T-helper 1 cell treated with Interleukin-12 subunit alpha and Interleukin-12 subunit beta and Interleukin-4 antibody, amounts not matched to agents 30 μg/mL and 1 μg/mL, for 36 hours (primary cell): ENCODE data around the gene ADCY2.

Experiments used
- H3K27ac Mint-ChIP-seq: one replicate; pipeline ENCODE4 v1.8.0; 2021; ENCODE audit warnings: mild to moderate bottlenecking, mixed read lengths
- H3K27me3 Mint-ChIP-seq: one replicate; pipeline ENCODE4 v1.8.0; 2021; ENCODE audit warnings: low read depth, mixed read lengths
- H3K36me3 Mint-ChIP-seq: one replicate; pipeline ENCODE4 v1.8.0; 2021; ENCODE audit warnings: low read depth, mixed read lengths
- H3K4me1 Mint-ChIP-seq: one replicate; pipeline ENCODE4 v1.8.0; 2021; ENCODE audit warnings: low read depth, mixed read lengths
- H3K4me3 Mint-ChIP-seq: one replicate; pipeline ENCODE4 v1.8.0; 2021; ENCODE audit warnings: mild to moderate bottlenecking, moderate library complexity, mixed read lengths
- H3K9me3 Mint-ChIP-seq: one replicate; pipeline ENCODE4 v1.8.0; 2021; ENCODE audit warnings: mixed read lengths

ADCY2 gene

DNA sequence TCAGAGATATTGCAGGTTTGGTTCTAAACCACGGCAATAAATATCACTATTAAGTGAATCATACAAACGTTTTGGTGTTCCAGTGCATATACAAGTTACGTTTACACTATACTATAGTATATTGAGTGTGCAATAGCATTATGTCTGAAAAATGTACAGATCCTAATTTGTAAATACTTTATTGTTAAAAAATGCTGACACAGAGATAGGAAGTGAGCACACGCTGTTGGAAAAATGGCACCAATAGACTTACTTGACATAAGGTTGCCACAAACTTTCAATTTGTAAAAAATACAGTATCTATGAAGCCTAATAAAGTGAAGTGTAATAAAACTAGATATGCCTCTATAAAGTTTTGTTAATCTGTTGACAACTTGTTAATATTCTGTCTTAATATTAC is 439.0 kb downstream of the ADCY2 start:
- Mint-ChIP-seq H3K4me1 (no peaks in the 10 kb centered on the region), H3K27me3 (peaks cover 5% of the 10 kb centered on the region), H3K36me3 (no peaks in the 10 kb centered on the region), H3K9me3 (no peaks in the 10 kb centered on the region), H3K4me3 (no peak overlapping the region), H3K27ac (no peak overlapping the region)

DNA sequence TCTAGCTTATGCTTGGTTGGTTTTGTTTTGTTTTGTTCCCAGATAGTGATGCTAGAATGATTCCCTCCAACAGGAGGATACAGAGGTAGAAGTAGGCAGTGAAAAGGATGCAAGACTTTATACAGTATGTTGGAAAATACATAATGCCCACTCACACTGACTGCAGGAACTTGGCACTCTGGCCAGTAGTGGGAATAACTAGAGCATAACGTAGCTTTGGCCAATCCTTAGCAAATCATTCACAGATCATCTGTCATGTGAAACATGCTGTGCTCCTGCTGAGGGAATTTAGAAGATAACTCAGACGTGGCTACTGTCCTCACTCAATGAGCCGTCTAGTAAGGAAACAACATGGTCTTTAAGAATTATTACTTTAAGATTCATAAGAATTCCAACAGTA is 441.5 kb downstream of the ADCY2 start:
- Mint-ChIP-seq H3K9me3 (no peaks in the 10 kb centered on the region), H3K4me1 (no peaks in the 10 kb centered on the region), H3K36me3 (no peaks in the 10 kb centered on the region), H3K4me3 (no peak overlapping the region), H3K27ac (no peak overlapping the region), H3K27me3 (peaks cover 5% of the 10 kb centered on the region)

DNA sequence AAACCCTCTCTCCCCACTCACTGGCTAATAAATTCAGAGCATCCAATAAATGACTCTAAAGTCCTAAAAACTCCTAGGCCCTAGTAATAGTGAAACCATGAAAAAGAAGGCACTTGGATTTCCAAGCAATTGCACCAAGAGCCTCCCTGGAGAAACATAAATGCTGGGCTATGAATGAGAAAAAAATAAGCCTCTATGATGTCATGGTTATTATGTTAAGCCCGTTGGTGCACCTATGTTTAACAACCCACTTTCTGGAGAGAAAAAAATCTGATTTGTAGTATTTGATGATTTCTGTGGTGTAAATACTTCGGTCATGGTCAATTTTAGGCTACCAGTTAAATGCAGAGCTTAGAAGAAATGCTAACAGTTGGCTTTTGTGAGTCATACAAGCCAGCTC is 446.6 kb downstream of the ADCY2 start:
- no peak overlapping the region for H3K4me3 Mint-ChIP-seq
- H3K4me1 Mint-ChIP-seq = no peaks in the 10 kb centered on the region
- H3K27me3 Mint-ChIP-seq = peaks cover 29% of the 10 kb centered on the region
- no peaks in the 10 kb centered on the region for H3K9me3 Mint-ChIP-seq
- H3K36me3 Mint-ChIP-seq = no peaks in the 10 kb centered on the region
- no peak overlapping the region for H3K27ac Mint-ChIP-seq

DNA sequence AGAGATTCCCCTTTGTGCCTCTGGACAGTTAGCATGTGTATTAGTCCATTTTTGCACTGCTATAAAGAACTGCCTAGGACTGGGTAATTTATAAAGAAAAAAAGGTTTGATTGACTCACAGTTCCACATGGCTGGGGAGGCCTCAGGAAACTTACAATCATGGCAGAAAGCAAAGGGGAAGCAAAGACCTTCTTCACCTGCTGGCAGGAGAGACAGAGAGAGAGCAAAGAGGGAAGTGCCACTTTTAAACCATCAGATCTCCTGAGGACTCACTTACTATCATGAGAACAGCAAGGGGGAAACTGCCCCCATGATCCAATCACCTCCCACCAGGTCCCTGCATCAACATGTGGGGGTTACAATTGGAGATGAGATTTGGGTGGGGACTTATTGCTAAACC is 449.0 kb downstream of the ADCY2 start:
- H3K9me3 Mint-ChIP-seq = no peaks in the 10 kb centered on the region
- no peak overlapping the region for H3K27ac Mint-ChIP-seq
- H3K4me1 Mint-ChIP-seq = peaks cover 2% of the 10 kb centered on the region
- H3K27me3 Mint-ChIP-seq = peaks cover 47% of the 10 kb centered on the region
- H3K36me3 Mint-ChIP-seq = no peaks in the 10 kb centered on the region
- no peak overlapping the region for H3K4me3 Mint-ChIP-seq

DNA sequence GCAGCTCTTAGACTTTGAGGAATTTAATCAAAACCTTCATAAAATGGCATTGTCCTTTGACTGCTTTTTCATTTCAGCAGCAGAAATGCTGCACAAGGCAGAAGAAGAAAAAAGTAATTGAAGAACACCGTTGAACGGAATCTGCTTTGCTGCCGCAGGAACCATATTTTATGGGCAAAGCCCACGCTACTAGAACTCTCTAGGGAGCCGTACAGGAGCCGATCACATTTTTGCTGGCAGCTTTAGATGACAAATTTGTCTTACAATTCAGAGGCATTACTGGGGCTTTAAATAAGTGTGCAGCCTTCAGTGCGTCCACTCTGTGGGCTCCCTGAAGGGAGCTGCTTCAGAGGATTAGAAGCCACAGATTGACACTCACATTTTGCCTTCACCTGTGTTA is 449.6 kb downstream of the ADCY2 start:
- Mint-ChIP-seq H3K9me3 (no peaks in the 10 kb centered on the region), H3K27ac (no peak overlapping the region), H3K4me3 (no peak overlapping the region), H3K27me3 (peaks cover 50% of the 10 kb centered on the region), H3K36me3 (no peaks in the 10 kb centered on the region), H3K4me1 (peaks cover 2% of the 10 kb centered on the region)

DNA sequence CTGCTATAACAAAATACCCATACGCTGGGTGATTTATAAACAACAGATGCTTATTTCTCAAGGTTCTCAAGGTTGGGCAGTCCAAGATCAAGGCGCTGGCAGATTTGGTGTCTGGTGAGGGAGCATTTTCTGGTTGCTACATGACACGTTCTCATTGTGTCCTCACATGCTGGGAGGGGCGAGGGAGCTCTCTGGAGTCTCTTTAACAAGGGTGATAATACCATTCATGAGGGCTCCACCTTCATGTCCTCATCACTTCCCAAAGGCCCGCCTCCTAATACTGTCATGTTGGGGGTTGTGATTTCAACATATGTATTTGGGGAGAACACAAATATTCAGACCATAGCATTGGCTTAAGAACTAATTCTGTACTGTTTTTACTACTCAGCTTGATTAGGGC is 450.4 kb downstream of the ADCY2 start:
- H3K27me3 Mint-ChIP-seq = peaks cover 54% of the 10 kb centered on the region
- no peaks in the 10 kb centered on the region for H3K9me3 Mint-ChIP-seq
- H3K36me3 Mint-ChIP-seq = no peaks in the 10 kb centered on the region
- no peak overlapping the region for H3K27ac Mint-ChIP-seq
- H3K4me1 Mint-ChIP-seq = peaks cover 4% of the 10 kb centered on the region
- no peak overlapping the region for H3K4me3 Mint-ChIP-seq

DNA sequence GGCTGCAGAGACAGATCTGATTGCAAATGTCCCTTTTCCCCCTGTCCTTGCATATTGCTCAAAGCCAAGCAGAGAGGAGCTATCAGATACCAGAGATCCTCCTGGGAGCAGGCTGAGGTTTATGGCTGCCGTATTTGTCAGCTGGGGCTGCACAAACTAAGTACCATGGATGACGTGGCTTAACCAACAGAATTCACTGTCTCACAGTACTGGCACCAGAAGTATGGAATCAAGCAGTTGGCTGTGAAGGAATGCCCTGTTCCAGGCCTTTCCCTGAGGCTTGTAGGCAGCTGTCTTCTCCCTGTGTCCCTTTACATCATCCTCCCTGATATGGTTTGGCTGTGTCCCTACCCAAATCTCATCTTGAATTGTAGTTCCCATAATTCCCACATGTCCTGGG is 452.4 kb downstream of the ADCY2 start:
- peaks cover 59% of the 10 kb centered on the region for H3K27me3 Mint-ChIP-seq
- no peak overlapping the region for H3K27ac Mint-ChIP-seq
- H3K36me3 Mint-ChIP-seq = no peaks in the 10 kb centered on the region
- H3K4me3 Mint-ChIP-seq = no peak overlapping the region
- H3K9me3 Mint-ChIP-seq = peaks cover 8% of the 10 kb centered on the region
- H3K4me1 Mint-ChIP-seq = peaks cover 14% of the 10 kb centered on the region

DNA sequence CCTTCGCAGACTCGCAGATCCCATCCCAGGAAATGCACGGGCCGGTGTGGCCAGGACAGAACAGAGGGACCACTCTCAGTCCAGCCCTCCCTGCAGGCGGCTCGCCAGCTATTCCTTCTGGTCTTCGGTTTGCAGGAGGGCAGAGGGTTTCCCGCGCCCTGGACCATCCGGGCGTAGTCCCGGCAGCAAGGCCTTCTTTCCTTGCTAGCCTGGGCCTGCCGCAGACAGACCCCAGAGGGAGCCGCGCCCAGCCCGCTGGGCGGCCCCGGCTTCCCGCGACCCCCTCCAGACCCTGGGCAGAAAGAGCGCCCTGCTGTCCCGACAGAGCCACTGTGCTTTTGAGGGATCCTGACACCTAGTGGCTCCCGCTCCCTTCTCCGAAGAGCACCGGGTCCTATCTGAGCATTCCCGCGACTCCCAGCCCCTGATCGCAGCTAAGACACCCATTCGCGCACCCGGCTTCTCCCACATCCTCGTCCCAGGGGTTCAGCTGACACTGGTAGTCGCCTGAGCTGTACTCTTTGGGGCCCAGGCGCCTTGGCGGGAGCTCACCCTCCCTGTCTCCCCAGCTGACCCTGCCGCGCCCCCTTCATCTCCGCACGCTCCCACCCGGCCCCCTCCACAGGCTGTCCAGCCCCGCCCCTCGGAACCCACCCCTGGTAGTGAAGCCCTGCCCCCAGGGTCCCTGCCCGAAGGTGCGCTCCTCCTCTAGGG is 453.9 kb downstream of the ADCY2 start:
- peaks cover 51% of the 10 kb centered on the region for H3K27me3 Mint-ChIP-seq
- H3K36me3 Mint-ChIP-seq = no peaks in the 10 kb centered on the region
- peak overlapping the region; percentile 74 for H3K4me3 Mint-ChIP-seq
- peaks cover 14% of the 10 kb centered on the region for H3K4me1 Mint-ChIP-seq
- H3K9me3 Mint-ChIP-seq = peaks cover 8% of the 10 kb centered on the region
- H3K27ac Mint-ChIP-seq = no peak overlapping the region

DNA sequence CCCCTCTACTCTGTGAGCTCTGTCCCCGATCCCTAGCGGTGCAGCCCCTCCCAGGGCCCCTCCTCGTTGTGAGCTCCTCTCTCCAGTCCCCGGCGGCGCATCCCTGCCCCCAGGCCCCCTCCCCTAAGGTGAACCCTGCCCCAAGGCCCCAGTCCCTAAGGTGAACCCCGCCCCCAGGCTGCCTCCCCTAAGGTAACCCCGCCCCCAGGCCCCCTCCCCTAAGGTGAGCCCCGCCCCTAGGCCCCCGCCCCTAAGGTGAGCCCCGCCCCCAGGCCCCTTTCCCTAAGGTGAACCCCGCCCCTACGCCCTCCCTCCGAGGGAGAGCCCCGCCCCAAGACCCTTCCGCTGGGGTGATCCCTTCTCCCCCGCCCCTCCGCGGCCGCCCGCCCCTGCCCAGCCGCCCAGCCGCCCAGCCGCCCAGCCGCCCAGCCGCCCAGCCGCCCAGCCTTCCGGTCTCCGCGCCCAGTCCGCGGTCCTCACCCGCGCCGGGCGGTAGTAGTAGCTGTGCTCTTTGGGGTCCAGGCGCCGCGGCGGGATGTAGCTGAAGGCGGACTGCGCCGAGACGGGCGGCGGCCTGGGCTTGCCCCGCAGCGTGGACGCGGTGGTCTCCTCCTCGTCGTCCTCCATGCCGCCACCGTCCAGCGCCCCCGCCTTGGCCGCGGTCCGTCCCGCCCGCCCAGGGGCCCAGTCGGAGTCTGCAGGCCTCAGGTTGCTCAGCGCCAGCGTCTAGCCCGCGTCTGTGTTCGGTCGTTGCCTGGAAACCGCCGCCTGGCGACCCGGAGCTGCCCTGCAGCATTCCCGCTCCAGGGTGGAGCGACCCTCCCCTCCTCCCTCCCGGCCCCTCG is 454.7 kb downstream of the ADCY2 start, which contains the start of gene CFAP90:
Gene CFAP90, minus strand, starts transcription at position 739 of the 845 bp plus-strand sequence. Its CDS starts 112 bp downstream, at position 627.
- Mint-ChIP-seq H3K27me3 (peaks cover 47% of the 10 kb centered on the region), H3K9me3 (peaks cover 8% of the 10 kb centered on the region), H3K27ac (no peak within 1 kb of the TSS), H3K4me3 (peak within 1 kb of the TSS; percentile 79), H3K36me3 (no peaks in the 10 kb centered on the region), H3K4me1 (peaks cover 14% of the 10 kb centered on the region)

DNA sequence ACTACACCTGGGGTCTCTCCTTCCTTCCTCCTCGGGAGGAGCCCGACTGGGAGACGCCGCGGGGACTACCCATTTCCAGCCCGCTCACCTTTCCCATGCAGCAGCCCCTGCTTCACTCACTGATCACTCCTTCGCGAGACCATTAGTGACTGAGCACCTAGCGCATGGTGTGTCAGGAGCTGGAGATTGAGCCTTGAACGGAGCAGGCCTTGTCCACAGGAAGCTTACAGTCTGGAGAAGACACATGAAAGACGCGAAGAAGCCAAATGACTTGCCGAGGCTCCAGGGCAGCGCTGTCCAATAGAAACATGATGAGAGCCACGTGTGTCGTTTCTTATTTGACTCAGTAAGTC is 455.3 kb downstream of the ADCY2 start:
- Mint-ChIP-seq H3K36me3 (no peaks in the 10 kb centered on the region), H3K9me3 (peaks cover 8% of the 10 kb centered on the region), H3K27ac (no peak overlapping the region), H3K4me3 (peak overlapping the region; percentile 79), H3K4me1 (peaks cover 14% of the 10 kb centered on the region), H3K27me3 (peaks cover 47% of the 10 kb centered on the region)

DNA sequence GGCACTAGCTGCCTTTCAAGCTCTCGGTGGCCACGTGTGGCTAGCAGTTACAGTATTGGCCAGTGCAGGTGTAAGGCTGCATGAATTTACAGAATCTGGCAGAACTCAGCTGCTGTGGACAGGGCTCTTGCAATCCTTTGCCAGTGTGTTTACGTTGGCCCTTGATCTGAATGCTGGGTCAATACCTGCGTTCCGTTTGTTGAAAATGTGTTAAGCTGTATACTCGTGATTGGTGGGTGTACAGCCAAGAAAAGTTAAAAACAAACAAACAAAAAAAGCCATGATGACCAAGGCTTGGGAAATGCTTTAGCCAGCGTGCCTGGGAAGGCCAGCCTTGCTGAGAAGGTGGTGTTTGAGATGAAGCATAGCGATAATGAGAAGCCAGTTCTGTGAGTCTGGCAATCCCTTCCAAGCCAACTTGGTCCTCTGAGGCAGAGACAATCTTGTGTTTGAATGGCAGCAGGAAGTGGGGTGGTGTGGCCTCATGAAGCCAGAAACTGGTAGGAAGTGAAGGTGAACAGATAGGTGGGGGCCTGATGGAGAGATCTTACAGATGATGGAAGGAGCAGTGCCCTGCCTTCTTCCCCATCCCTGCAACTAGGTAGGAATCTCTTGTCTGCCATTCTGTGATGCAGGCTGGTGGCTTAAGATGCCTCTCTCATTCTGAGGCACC is 455.8 kb downstream of the ADCY2 start:
- Mint-ChIP-seq H3K36me3 (no peaks in the 10 kb centered on the region), H3K9me3 (peaks cover 8% of the 10 kb centered on the region), H3K4me3 (peak overlapping the region; percentile 19), H3K4me1 (peaks cover 15% of the 10 kb centered on the region), H3K27ac (no peak overlapping the region), H3K27me3 (peaks cover 42% of the 10 kb centered on the region)

DNA sequence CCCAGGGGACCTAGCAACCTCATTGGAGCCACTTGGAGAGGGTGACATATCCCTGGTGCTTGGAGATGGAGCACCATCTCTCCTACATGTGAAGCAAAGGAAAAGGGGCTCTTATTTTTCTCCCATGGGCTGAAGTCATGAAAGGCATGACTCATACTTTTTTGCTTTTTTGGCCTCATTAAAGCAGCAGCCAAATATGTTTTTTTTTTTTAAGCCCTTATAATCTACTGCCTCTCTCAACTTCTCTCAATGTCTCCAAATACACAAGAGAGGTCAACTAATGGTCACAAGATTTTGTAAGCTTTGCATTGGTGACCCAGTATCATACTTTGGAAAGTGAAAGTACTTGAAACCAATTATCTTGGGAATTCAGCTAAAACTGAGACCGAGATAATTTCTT is 456.6 kb downstream of the ADCY2 start:
- peaks cover 8% of the 10 kb centered on the region for H3K9me3 Mint-ChIP-seq
- no peaks in the 10 kb centered on the region for H3K36me3 Mint-ChIP-seq
- H3K27ac Mint-ChIP-seq = no peak overlapping the region
- peaks cover 20% of the 10 kb centered on the region for H3K4me1 Mint-ChIP-seq
- H3K27me3 Mint-ChIP-seq = peaks cover 35% of the 10 kb centered on the region
- H3K4me3 Mint-ChIP-seq = no peak overlapping the region

DNA sequence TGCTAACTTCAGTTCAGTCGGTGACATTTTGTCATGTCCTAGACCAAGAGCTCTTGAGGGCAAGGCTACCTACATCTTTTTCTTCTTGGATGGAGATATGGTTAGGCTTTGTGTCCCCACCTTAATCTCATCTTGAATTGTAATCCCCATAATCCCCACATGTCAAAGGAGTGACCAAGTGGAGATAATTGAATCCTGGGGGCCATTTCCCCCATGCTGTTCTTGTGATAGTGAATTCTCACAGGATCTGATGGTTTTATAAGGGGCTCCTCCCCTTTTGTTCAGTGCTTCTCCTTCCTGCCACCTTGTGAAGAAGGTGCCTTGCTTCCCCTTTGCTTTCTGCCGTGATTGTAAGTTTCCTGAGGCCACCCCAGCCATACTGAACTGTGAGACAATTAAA is 457.1 kb downstream of the ADCY2 start:
- Mint-ChIP-seq H3K4me1 (peaks cover 25% of the 10 kb centered on the region), H3K36me3 (no peaks in the 10 kb centered on the region), H3K27me3 (peaks cover 31% of the 10 kb centered on the region), H3K9me3 (peaks cover 8% of the 10 kb centered on the region), H3K4me3 (no peak overlapping the region), H3K27ac (no peak overlapping the region)

DNA sequence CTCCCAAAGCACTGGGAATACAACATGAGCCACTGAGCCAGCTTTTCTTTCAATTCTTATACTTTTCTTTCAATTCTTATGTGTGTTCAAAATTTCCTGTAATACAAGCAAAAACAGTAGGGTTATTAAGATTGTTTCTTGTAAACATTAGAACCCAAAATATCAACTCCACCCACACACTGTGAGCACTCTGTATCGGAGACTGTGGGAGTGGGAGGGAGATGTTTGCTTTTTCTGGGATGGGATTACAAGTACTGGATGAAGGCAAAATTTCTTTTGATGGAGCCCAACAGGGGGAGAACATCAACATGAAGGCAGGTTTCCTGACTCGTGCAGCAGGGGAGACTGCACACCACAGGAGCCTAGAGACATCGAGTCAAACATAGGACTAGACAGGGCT is 459.7 kb downstream of the ADCY2 start:
- Mint-ChIP-seq H3K9me3 (peaks cover 8% of the 10 kb centered on the region), H3K4me3 (no peak overlapping the region), H3K4me1 (peaks cover 34% of the 10 kb centered on the region), H3K27ac (no peak overlapping the region), H3K27me3 (peaks cover 9% of the 10 kb centered on the region), H3K36me3 (peaks cover 9% of the 10 kb centered on the region)

DNA sequence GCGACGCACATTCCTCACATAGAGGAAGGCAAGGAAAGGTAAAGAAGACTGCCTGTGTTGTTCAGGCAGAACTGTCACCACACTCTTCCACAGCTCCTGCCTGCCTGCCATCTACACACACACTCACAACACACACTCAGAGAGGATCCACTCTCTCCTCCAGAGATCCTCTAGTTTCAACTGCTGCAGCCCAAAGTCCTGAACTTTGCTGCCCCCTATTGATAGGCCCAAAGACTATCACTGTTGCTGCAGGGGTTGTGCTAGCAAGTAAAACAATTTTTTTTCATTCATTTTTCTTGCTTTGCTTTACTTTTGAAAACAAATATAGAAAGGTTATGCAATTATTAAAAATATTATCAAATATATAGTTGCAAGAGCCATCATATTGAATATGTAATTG is 460.9 kb downstream of the ADCY2 start:
- Mint-ChIP-seq H3K4me1 (peaks cover 29% of the 10 kb centered on the region), H3K27ac (no peak overlapping the region), H3K9me3 (peaks cover 8% of the 10 kb centered on the region), H3K27me3 (peaks cover 2% of the 10 kb centered on the region), H3K36me3 (peaks cover 14% of the 10 kb centered on the region), H3K4me3 (no peak overlapping the region)
